ENCODE results near the gene LAD1. TPM values are rescaled to one million over a fixed set of nuclear protein-coding genes. Genes with fewer than 3 reads are reported as not detected.

LAD1 gene
- polyA plus RNA-seq, 1 of the 3 experiments (the other 2 are of a cell fraction) = not detected

- no peak for DNase-seq
- CTCF ChIA-PET = interaction anchor here (0.9 to 2.2 kb wide), 4 partner anchors 12 to 27 kb away, joined by 3 to 10 read pairs (median 6); no protein-coding TSS in a partner anchor
- Histone ChIP-seq H3K79me2 (ENCODE audit: insufficient read depth) (no peaks in the 10 kb centered on the region), H3F3A (replicated peaks; ENCODE audit: insufficient read depth) (no peaks in the 10 kb centered on the region), H3K27ac (ENCODE audit: low read depth in 2 of 2, low read length in 1 of 2) (no peak overlapping the region), H3K4me1 (ENCODE audit: control insufficient read depth in 1 of 2, insufficient read depth in 2 of 2, low read depth in 1 of 2, low read length in 1 of 2) (peaks cover 0 to 8% of the 10 kb centered on the region in 2 experiments; a peak in 1 of 4 replicates), H3K4me2 (no peak overlapping the region), H3K4me3 (ENCODE audit: low read depth in 2 of 2, low read length in 1 of 2) (no peak overlapping the region), H4K20me1 (ENCODE audit: insufficient read depth) (no peaks in the 10 kb centered on the region), H3K27me3 (ENCODE audit: insufficient read depth) (no peaks in the 10 kb centered on the region; the same call in 1 of the 2 replicates), H3K9ac (no peak overlapping the region), H2AFZ (ENCODE audit: low read depth) (no peak overlapping the region), H3K9me3 (no peaks in the 10 kb centered on the region), H3K9me2 (no peaks in the 10 kb centered on the region), H3K36me3 (replicated peaks in 1 of 2; ENCODE audit: control insufficient read depth in 1 of 2, insufficient read depth in 2 of 2, low read length in 1 of 2) (no peaks in the 10 kb centered on the region)
- 91% methylated on average over 6 of the region's 8 CpGs for WGBS (ENCODE audit: low lambda C conversion rate)
- POLR2A ChIA-PET = no interaction called here
- TF ChIP-seq RFX5 (IDR thresholded peaks at IDR 0.05; ENCODE audit: low read length) (no peak), RCOR1 (IDR thresholded peaks at IDR 0.05; ENCODE audit: low read length) (no peak), SMC3 (IDR thresholded peaks at IDR 0.05; ENCODE audit: low read depth, low read length) (no peak), MEF2A (IDR thresholded peaks at IDR 0.05; ENCODE audit: borderline replicate concordance, low read depth) (no peak), EP300 (IDR thresholded peaks at IDR 0.05; ENCODE audit: borderline replicate concordance in 1 of 2, low read depth in 1 of 2, low read length in 1 of 2) (no peak), FOXM1 (IDR thresholded peaks at IDR 0.05; ENCODE audit: low read depth) (no peak), TCF12 (IDR thresholded peaks at IDR 0.05) (no peak), RXRA (IDR thresholded peaks at IDR 0.05; ENCODE audit: borderline replicate concordance, low read depth) (no peak), POLR2AphosphoS5 (IDR thresholded peaks at IDR 0.05; ENCODE audit: low read depth, low read length) (no peak)
Measured at GRCh38 chr1:201421041-201421440, 21.9 kb upstream of the LAD1 start.

- 63% methylated on average over 6 of the region's 7 CpGs for WGBS (ENCODE audit: low lambda C conversion rate)
- Histone ChIP-seq H3K4me2 (no peak overlapping the region), H3K79me2 (ENCODE audit: insufficient read depth) (no peaks in the 10 kb centered on the region), H3K27ac (ENCODE audit: low read depth in 2 of 2, low read length in 1 of 2) (no peak overlapping the region), H3K36me3 (replicated peaks in 1 of 2; ENCODE audit: control insufficient read depth in 1 of 2, insufficient read depth in 2 of 2, low read length in 1 of 2) (no peaks in the 10 kb centered on the region), H2AFZ (ENCODE audit: low read depth) (no peak overlapping the region), H3K27me3 (ENCODE audit: insufficient read depth) (peaks cover 3% of the 10 kb centered on the region; the same call in 1 of the 2 replicates), H3K9me3 (no peaks in the 10 kb centered on the region), H3K9me2 (no peaks in the 10 kb centered on the region), H3F3A (replicated peaks; ENCODE audit: insufficient read depth) (no peaks in the 10 kb centered on the region), H3K4me3 (ENCODE audit: low read depth in 2 of 2, low read length in 1 of 2) (no peak overlapping the region), H3K9ac (no peak overlapping the region), H4K20me1 (ENCODE audit: insufficient read depth) (no peaks in the 10 kb centered on the region), H3K4me1 (ENCODE audit: control insufficient read depth in 1 of 2, insufficient read depth in 2 of 2, low read depth in 1 of 2, low read length in 1 of 2) (peaks cover 0 to 7% of the 10 kb centered on the region in 2 experiments; a peak in 1 of 4 replicates)
- ChIA-PET POLR2A (no interaction called here), CTCF (interaction anchor here (0.9 to 2.0 kb wide), 4 partner anchors 11 to 27 kb away, joined by 3 to 12 read pairs (median 6); no protein-coding TSS in a partner anchor)
- TF ChIP-seq REST (IDR thresholded peaks at IDR 0.05; ENCODE audit: low read depth, low read length) (no peak), RXRA (IDR thresholded peaks at IDR 0.05; ENCODE audit: borderline replicate concordance, low read depth) (no peak), TCF12 (IDR thresholded peaks at IDR 0.05) (no peak), SIN3A (IDR thresholded peaks at IDR 0.05; ENCODE audit: borderline replicate concordance, low read depth, low read length) (no peak), EZH2phosphoT487 (IDR thresholded peaks at IDR 0.05; ENCODE audit: borderline replicate concordance, low read depth) (no peak), RFX5 (IDR thresholded peaks at IDR 0.05; ENCODE audit: low read length) (no peak), SMC3 (IDR thresholded peaks at IDR 0.05; ENCODE audit: low read depth, low read length) (no peak), NFIC (IDR thresholded peaks at IDR 0.05; ENCODE audit: borderline replicate concordance) (no peak), NRF1 (IDR thresholded peaks at IDR 0.05; ENCODE audit: low read depth, low read length) (no peak), YY1 (IDR thresholded peaks at IDR 0.05; ENCODE audit: low read depth) (no peak)
- no peak for DNase-seq
Measured at GRCh38 chr1:201420608-201421002, 21.5 kb upstream of the LAD1 start.

Measured in SK-N-SH (cell line).